Progenitor cell of endocrine pancreas (in vitro differentiated cells): ENCODE measurements around the gene CDC27. TPM values are rescaled to one million over a fixed set of nuclear protein-coding genes. Genes with fewer than 3 reads are reported as not detected.

Experiments
- DNase-seq: peaks from one replicate; pipeline ENCODE4 v3.0.0; 2021; ENCODE audit warnings: low spot score; ENCODE audit not compliant: unreplicated experiment
- H3K27ac Mint-ChIP-seq: 2 replicates; pipeline ENCODE4 v1.8.0; 2021; ENCODE audit warnings: mild to moderate bottlenecking, moderate library complexity, mixed read lengths
- H3K27me3 Mint-ChIP-seq: 2 replicates; pipeline ENCODE4 v1.8.0; 2021; ENCODE audit warnings: mixed read lengths
- H3K36me3 Mint-ChIP-seq: 2 replicates; pipeline ENCODE4 v1.8.0; 2022; ENCODE audit warnings: mixed read lengths; ENCODE audit not compliant: insufficient read depth
- H3K4me1 Mint-ChIP-seq: 2 replicates; pipeline ENCODE4 v1.8.0; 2021; ENCODE audit warnings: low read depth, mixed read lengths
- H3K4me3 Mint-ChIP-seq: 2 replicates; pipeline ENCODE4 v1.8.0; 2021; ENCODE audit warnings: low read depth, mild to moderate bottlenecking, moderate library complexity, mixed read lengths
- H3K9me3 Mint-ChIP-seq: 2 replicates; pipeline ENCODE4 v1.8.0; 2021; ENCODE audit warnings: low read depth, mixed read lengths
- CTCF ChIP-seq: fragments of 200-600 bp; sonication (generic); IDR thresholded peaks from one replicate; pipeline ENCODE4 v1.5.0; 2021; ENCODE audit warnings: antibody characterized with exemption, mild to moderate bottlenecking; ENCODE audit not compliant: unreplicated experiment
- long read RNA-seq: library from polyadenylated mRNA; unstranded; transcript quantifications from one replicate; pipeline ENCODE4 v2.0.0, GENCODE V29; 2020
- total RNA-seq: library from RNA; stranded (reverse); gene quantifications from 2 replicates; pipeline ENCODE4 v1.2.1, GENCODE V29; 2021

The CDC27 gene
- 79.1 and 87.4 TPM in 2 replicates for total RNA-seq
- long read RNA-seq, partial matches to known transcripts: 57 of 68 reads
- long read RNA-seq, other reads (novel, unspliced or antisense): 10 of 68 reads

DNA sequence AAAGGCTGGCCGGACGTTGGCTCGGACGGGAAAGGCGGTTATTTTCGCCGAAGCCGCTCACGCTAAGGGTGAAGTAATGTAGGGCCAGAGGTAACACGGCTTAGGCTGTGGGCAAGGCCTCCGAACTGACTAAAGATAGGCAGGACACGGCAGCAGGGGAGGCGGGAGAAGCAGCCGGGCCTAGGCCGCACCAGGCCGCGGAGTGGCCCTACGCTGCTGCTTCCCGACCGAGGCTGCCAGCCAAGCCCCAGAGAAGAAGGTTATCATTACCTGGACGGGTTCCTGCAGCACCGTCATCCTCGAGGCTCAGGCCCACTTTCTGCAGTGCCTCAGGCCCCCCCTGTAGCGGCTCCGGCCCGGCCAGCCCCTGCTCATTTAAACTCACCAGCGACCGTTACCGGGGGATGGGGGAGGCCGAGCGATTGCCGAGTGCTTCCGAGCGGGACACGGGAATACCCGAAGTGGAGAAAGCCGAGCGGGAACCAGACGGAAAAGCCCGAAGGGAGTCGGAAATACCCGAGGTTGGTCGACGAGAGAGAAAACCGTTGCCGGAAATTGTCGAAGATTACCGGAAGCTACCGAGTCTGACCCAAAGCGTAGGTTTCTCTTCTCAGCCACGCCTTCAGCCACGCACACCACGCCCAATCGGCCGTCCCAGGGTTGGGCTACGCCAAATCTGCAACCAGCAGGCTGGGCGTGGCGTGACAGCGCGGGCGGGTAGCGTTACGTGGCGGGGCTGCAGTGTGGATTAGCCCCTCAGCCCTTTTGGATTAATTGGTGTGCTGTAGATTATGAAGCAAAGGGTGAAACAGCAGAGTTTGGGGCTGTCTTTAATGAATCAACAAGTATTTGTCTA is at the start of gene CDC27:
TSS of gene CDC27 (minus strand) at position 420 of the 856 bp plus-strand sequence. CDS start at position 297, 123 bp downstream.
- Mint-ChIP-seq H3K36me3 (no peaks in the 10 kb centered on the region), H3K27me3 (no peaks in the 10 kb centered on the region), H3K27ac (peak within 1 kb of the TSS; percentile 97), H3K4me1 (peaks cover 14% of the 10 kb centered on the region), H3K4me3 (peak within 1 kb of the TSS; percentile 88), H3K9me3 (no peaks in the 10 kb centered on the region)
- TF ChIP-seq CTCF: no peak
- DNase-seq: peak; percentile 99

DNA sequence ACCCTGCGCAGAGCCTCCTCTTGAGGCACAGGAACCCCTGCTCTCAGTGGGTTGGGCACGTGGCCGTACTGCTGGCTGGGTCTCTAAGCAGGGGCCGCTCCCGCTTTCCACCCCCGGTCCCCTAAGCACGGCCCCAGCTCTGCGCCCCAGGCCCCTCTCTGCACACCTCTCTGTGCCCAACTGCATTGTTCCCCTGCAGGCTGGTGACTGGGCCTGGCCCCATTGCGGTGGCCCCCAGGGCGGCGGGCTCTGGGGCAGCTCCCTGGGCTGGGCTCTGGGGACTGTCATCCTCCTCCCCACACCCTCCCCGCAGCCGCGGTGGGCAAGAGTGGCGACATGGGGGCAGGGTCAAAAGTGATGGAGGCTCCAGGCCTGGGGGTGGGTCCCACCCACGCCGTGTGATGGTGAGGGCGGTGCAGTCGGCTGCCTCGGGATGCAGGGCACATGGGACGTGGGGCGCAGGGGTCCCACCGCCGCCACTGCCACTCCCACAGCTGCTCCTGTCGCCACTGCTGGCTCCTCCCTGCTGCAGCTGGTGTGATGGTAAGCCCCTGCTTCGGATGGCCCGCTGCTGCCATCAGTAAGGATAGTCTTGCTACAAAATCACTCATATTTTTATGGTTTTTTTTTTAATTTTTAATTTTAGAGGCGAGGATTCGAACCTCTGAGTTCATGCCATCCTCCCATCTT is 49.4 kb upstream of the CDC27 start:
- Mint-ChIP-seq H3K36me3 (no peaks in the 10 kb centered on the region), H3K4me3 (no peak overlapping the region), H3K4me1 (no peaks in the 10 kb centered on the region), H3K27me3 (peaks cover 6% of the 10 kb centered on the region), H3K9me3 (no peaks in the 10 kb centered on the region), H3K27ac (no peak overlapping the region)
- no peak for DNase-seq
- no peak for TF ChIP-seq CTCF

GRCh38 chr17:47237841-47238240 is 48.7 kb upstream of the CDC27 start:
- Mint-ChIP-seq H3K4me3 (no peak overlapping the region), H3K4me1 (no peaks in the 10 kb centered on the region), H3K27me3 (peaks cover 9% of the 10 kb centered on the region), H3K27ac (no peak overlapping the region), H3K9me3 (no peaks in the 10 kb centered on the region), H3K36me3 (no peaks in the 10 kb centered on the region)
- no peak for DNase-seq
- TF ChIP-seq CTCF: no peak

DNA sequence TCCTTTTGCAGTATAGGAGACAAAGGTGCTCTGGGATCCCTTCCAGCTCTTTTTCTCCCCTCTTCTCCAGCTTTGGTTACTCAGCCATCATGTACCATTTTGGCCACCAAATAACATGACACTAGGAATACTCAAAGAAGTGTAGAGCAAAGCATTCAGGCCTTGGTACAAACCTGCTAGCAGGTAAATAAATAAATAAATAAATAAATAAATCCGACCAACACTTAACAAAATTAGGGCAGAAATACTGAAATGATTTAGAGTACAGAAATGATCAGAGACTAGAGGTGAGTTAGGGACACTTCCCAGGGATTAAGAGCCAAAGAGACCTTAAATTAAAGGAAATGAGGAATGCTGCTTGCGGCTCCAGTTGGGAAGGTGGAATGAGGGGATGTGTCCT is 46.8 kb upstream of the CDC27 start:
- DNase-seq: no peak
- Mint-ChIP-seq H3K27ac (no peak overlapping the region), H3K27me3 (peaks cover 19% of the 10 kb centered on the region), H3K36me3 (no peaks in the 10 kb centered on the region), H3K9me3 (no peaks in the 10 kb centered on the region), H3K4me3 (no peak overlapping the region), H3K4me1 (no peaks in the 10 kb centered on the region)
- no peak for TF ChIP-seq CTCF

GRCh38 chr17:47235506-47235905 is 46.4 kb upstream of the CDC27 start:
- no peak overlapping the region for H3K4me3 Mint-ChIP-seq
- no peaks in the 10 kb centered on the region for H3K36me3 Mint-ChIP-seq
- TF ChIP-seq CTCF: no peak
- no peak for DNase-seq
- no peaks in the 10 kb centered on the region for H3K4me1 Mint-ChIP-seq
- peaks cover 21% of the 10 kb centered on the region for H3K27me3 Mint-ChIP-seq
- no peaks in the 10 kb centered on the region for H3K9me3 Mint-ChIP-seq
- H3K27ac Mint-ChIP-seq: no peak overlapping the region
